Activated CD4-positive, alpha-beta T cell treated with anti-CD3 and anti-CD28 coated beads, Interleukin-2, amount 10 ng/mL, durations not matched to agents 24 days and 14 days (primary cell): Measurements from ENCODE around the gene ATG9A. TPM values are rescaled to one million over a fixed set of nuclear protein-coding genes. Genes with fewer than 3 reads are reported as not detected.

Source experiments
- DNase-seq: peaks from one replicate; pipeline ENCODE4 v3.0.0; 2022
- H3K27ac Mint-ChIP-seq: one replicate; pipeline ENCODE4 v1.8.0; 2022; ENCODE audit warnings: mild to moderate bottlenecking, mixed read lengths
- H3K27me3 Mint-ChIP-seq: one replicate; pipeline ENCODE4 v1.8.0; 2022; ENCODE audit warnings: mixed read lengths
- H3K36me3 Mint-ChIP-seq: one replicate; pipeline ENCODE4 v1.8.0; 2022; ENCODE audit warnings: low read depth, mild to moderate bottlenecking, mixed read lengths
- H3K4me1 Mint-ChIP-seq: one replicate; pipeline ENCODE4 v1.8.0; 2021; ENCODE audit warnings: mixed read lengths
- H3K4me3 Mint-ChIP-seq: one replicate; pipeline ENCODE4 v1.8.0; 2022; ENCODE audit warnings: mild to moderate bottlenecking, moderate library complexity, mixed read lengths
- H3K9me3 Mint-ChIP-seq: one replicate; pipeline ENCODE4 v1.8.0; 2021; ENCODE audit warnings: mixed read lengths
- intact Hi-C: fragments of 100-400 bp; cut with micrococcal nuclease; formaldehyde crosslinking; loops from one replicate; pipeline ENCODE4 v1.15.1; 2023
- total RNA-seq: library from RNA; stranded (reverse); gene quantifications from 2 replicates; pipeline ENCODE4 v1.2.3, GENCODE V29; 2022

ATG9A gene
- total RNA-seq, 1 donor from 2014 or later, result 67.2 TPM

DNA sequence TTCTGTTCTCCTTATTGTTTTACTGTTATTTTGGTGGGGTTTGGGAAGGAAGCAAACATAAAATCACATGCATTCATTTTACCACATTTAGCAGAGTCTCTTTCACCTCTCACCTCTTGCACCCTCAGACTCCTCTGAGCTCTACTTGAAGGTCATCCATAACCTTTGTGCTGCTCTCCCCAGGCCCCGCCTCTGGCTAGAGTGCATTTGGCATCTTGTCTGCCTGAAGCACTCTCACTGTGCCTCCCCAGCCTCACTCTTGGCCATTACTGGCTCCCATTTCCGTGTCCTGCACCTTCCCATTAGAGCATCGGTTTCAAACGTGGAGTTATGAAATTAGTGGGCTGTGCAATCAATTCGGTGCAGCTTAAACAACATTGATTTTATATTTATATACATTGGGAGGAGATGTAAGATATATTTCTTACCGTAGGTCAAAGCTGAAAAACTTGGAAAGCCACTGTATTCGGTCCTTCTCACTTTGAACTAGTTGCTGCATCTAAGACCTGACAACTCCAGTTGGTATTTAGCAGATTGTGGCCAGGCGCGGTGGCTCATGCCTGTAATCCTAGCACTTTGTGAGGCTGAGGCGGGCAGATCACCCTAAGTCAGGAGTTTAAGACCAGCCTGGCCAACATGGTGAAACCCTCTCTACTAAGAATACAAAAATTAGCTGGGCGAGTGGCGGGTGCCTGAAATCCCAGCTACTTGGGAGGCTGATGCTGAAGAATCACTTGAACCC, 29.8 kb downstream of the ATG9A start:
- DNase-seq, result peak; percentile 53
- peaks cover 5% of the 10 kb centered on the region for H3K27me3 Mint-ChIP-seq
- no peaks in the 10 kb centered on the region for H3K36me3 Mint-ChIP-seq
- H3K4me1 Mint-ChIP-seq, result peaks cover 5% of the 10 kb centered on the region
- no peak overlapping the region for H3K27ac Mint-ChIP-seq
- H3K4me3 Mint-ChIP-seq, result no peak overlapping the region
- no peaks in the 10 kb centered on the region for H3K9me3 Mint-ChIP-seq
- intact Hi-C loops, result no loop called here

DNA sequence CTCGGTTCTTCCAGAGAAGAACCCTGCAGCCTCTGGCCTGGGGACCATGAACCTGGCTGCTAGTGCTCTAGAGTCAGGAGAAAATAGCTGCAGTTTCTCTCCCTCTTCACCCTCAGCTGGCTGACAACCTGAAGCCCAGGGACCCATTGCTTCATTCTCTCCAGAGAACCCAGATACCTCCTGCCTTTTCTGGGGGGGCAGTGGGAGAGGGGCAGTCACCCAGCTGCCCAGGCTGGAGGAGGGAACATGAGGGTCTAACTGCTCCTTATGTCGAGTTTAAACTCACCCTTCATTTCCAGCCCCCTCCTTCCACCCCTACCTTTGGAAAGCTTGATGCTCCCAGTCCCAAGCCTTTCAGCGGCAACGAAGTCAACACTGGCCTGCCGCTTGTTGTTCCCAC, 30.5 kb downstream of the ATG9A start:
- H3K4me1 Mint-ChIP-seq, result peaks cover 5% of the 10 kb centered on the region
- no peaks in the 10 kb centered on the region for H3K9me3 Mint-ChIP-seq
- peaks cover 5% of the 10 kb centered on the region for H3K27me3 Mint-ChIP-seq
- DNase-seq, result peak; percentile 52
- intact Hi-C loops, result no loop called here
- H3K4me3 Mint-ChIP-seq, result no peak overlapping the region
- H3K27ac Mint-ChIP-seq, result no peak overlapping the region
- no peaks in the 10 kb centered on the region for H3K36me3 Mint-ChIP-seq

GRCh38 chr2:219197388-219197787, 32.0 kb downstream of the ATG9A start:
- peak; percentile 37 for DNase-seq
- H3K27me3 Mint-ChIP-seq, result peaks cover 5% of the 10 kb centered on the region
- no peaks in the 10 kb centered on the region for H3K36me3 Mint-ChIP-seq
- no peaks in the 10 kb centered on the region for H3K9me3 Mint-ChIP-seq
- H3K4me3 Mint-ChIP-seq, result no peak overlapping the region
- no peak overlapping the region for H3K27ac Mint-ChIP-seq
- H3K4me1 Mint-ChIP-seq, result peaks cover 5% of the 10 kb centered on the region
- intact Hi-C loops, result no loop called here

GRCh38 chr2:219186754-219187456, 42.5 kb downstream of the ATG9A start:
- no peak overlapping the region for H3K4me3 Mint-ChIP-seq
- no peaks in the 10 kb centered on the region for H3K9me3 Mint-ChIP-seq
- intact Hi-C loops, result no loop called here

DNA sequence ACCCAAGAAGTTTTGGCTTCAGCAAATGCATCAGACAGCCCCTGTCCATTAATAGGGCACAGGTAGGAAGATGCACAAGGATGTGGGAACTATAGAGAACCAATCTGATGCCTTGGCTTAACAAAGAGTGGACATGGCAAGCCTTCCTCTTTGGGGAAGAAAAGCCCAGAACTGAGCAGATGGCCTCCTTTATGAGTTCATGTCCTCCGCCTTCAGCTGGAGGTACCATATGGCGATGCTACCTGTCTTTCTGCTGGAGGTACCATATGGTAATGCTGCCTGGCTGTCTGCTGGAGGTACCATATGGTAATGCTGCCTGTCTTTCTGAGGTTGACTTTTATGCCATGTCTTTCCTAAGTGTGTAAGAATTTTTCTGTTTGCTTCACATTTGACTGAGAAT, 45.3 kb downstream of the ATG9A start:
- peak; percentile 52 for DNase-seq
- Mint-ChIP-seq H3K9me3 (no peaks in the 10 kb centered on the region), H3K4me1 (peaks cover 34% of the 10 kb centered on the region), H3K27me3 (no peaks in the 10 kb centered on the region), H3K36me3 (peaks cover 51% of the 10 kb centered on the region), H3K4me3 (no peak overlapping the region), H3K27ac (no peak overlapping the region)
- intact Hi-C loops, result no loop called here

More at GRCh38 chr2:219186754-219187456, 42.5 kb downstream of the ATG9A start:
- Mint-ChIP-seq H3K27ac (peak overlapping the region; percentile 66), H3K4me1 (peaks cover 9% of the 10 kb centered on the region), H3K36me3 (peaks cover 28% of the 10 kb centered on the region), H3K27me3 (no peaks in the 10 kb centered on the region)
- DNase-seq, result peak; percentile 55

DNA sequence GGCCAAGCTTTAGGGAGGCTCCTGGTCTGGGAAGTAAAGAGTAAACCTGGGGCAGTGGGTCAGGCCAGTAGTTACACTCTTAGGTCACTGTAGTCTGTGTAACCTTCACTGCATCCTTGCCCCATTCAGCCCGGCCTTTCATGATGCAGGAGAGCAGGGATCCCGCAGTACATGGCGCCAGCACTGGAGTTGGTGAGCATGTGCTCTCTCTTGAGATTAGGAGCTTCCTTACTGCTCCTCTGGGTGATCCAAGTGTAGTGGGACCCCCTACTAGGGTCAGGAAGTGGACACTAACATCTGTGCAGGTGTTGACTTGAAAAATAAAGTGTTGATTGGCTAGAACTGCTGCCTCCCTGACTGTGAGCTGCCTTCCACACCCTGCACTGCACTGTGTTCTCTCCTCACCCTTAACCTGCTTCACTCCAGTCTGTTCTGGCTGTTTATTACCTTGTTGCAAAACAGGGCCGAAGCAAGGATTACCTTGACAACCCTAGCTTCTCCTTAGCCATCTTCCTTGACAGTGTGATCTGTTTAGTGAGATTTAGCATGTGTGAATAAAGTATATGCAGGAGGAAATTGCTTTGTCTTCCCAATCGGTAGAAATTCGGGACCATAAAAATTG, 46.2 kb downstream of the ATG9A start:
- intact Hi-C loops, result no loop called here
- Mint-ChIP-seq H3K4me3 (no peak overlapping the region), H3K9me3 (no peaks in the 10 kb centered on the region), H3K27ac (peak overlapping the region; percentile 11), H3K36me3 (peaks cover 52% of the 10 kb centered on the region), H3K27me3 (no peaks in the 10 kb centered on the region), H3K4me1 (peaks cover 40% of the 10 kb centered on the region)
- peak; percentile 50 for DNase-seq

GRCh38 chr2:219182331-219183150, 46.9 kb downstream of the ATG9A start:
- DNase-seq, result peak; percentile 54
- Mint-ChIP-seq H3K36me3 (peaks cover 53% of the 10 kb centered on the region), H3K27ac (no peak overlapping the region), H3K4me1 (peaks cover 42% of the 10 kb centered on the region), H3K4me3 (no peak overlapping the region), H3K27me3 (no peaks in the 10 kb centered on the region), H3K9me3 (no peaks in the 10 kb centered on the region)
- intact Hi-C loops, result no loop called here

GRCh38 chr2:219181531-219181930, 47.9 kb downstream of the ATG9A start:
- no peaks in the 10 kb centered on the region for H3K9me3 Mint-ChIP-seq
- no peak for DNase-seq
- H3K36me3 Mint-ChIP-seq, result peaks cover 53% of the 10 kb centered on the region
- peak overlapping the region; percentile 66 for H3K27ac Mint-ChIP-seq
- H3K27me3 Mint-ChIP-seq, result no peaks in the 10 kb centered on the region
- H3K4me3 Mint-ChIP-seq, result peak overlapping the region; percentile 32
- intact Hi-C loops, result no loop called here
- peaks cover 43% of the 10 kb centered on the region for H3K4me1 Mint-ChIP-seq

GRCh38 chr2:219180961-219181360, 48.5 kb downstream of the ATG9A start:
- Mint-ChIP-seq H3K9me3 (no peaks in the 10 kb centered on the region), H3K4me1 (peaks cover 45% of the 10 kb centered on the region), H3K27me3 (no peaks in the 10 kb centered on the region), H3K36me3 (peaks cover 50% of the 10 kb centered on the region), H3K27ac (no peak overlapping the region), H3K4me3 (peak overlapping the region; percentile 32)
- peak; percentile 55 for DNase-seq
- intact Hi-C loops, result no loop called here

DNA sequence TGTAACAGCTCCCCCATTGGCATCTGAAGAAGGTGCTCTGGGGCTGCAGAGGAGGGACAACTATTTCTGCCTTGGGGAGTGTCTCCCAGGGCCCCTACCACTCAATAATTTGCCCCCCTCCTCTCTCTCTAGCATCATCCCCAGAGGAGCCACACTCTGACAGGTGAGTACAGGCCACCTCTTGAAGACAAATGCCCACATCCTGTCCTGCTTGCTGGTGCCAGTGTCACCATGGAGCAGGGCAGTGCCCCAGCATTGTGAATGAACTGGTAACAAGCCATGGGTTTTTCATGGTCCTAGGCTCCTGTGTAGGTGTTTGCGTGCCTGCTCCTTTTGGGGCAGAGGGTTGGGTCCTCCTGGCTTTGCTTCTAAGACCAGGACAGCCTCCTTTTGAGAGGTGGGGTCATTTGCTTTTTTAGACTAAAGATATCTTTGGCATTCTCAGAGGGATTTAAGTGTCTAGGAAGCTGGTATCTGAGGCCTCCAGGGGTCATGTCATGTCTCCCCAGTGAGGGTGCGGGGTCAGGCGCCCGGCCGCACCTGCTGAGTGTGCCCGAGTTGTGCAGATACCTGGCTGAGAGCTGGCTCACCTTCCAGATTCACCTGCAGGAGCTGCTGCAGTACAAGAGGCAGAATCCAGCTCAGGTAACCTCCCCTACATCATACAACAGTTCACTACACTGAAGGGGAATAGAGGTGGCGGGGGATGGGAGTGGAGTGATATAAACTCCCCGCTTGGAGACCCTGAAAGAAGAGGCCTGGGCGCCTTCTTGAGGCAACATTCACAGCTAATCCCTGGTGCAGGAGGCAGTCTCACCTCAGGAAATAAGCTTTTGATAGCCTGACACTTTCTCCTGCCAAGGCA, 49.6 kb downstream of the ATG9A start:
- intact Hi-C loops, result loop anchor here (2.0 to 5.0 kb wide), 2 partner anchors 469 to 963 kb away; partner anchors contain the start of genes ARPC2 and TTLL4
- H3K27me3 Mint-ChIP-seq, result no peaks in the 10 kb centered on the region
- peak overlapping the region; percentile 87 for H3K27ac Mint-ChIP-seq
- H3K4me3 Mint-ChIP-seq, result peak overlapping the region; percentile 94
- H3K9me3 Mint-ChIP-seq, result no peaks in the 10 kb centered on the region
- H3K36me3 Mint-ChIP-seq, result peaks cover 46% of the 10 kb centered on the region
- peak; percentile 55 for DNase-seq
- H3K4me1 Mint-ChIP-seq, result peaks cover 52% of the 10 kb centered on the region

DNA sequence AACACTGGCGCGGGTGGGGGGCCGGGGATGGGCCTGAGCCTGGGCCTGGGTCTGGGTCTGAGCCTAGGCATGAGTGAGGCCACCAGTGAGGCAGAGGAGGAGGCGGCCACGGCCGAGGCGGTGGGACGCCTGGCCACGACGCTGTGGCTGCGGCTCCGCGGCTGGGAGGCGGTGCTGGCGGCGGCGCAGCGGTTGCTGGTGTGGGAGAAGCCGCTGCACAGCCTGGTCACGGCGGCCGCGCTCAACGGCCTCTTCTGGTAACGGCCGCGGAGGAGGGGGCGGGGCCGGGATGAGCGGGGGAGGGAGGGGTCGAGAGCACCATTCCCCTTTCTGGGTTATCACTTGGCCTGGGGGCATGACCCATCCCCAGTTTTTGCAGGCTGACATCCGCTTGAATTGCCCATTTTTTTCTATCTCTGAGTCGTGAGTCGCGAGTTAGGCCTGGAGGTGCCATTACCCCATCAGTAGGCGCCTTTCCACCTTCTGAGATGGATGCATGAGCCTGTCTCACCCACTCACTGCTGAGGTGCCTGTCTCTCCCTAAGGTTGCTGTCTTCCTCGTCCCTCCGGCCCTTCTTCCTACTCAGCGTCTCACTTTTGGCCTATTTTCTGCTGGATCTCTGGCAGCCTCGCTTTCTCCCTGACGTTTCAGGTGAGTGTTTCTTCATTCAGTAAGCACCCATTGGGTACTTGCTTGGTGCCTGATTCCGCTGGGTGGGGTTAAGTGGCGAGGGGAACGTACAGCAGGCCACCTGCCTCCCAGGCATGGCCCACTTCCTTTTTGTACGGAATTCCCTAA, 50.9 kb downstream of the ATG9A start:
- Mint-ChIP-seq H3K4me3 (peak overlapping the region; percentile 94), H3K36me3 (peaks cover 52% of the 10 kb centered on the region), H3K4me1 (peaks cover 62% of the 10 kb centered on the region), H3K27ac (peak overlapping the region; percentile 87), H3K27me3 (no peaks in the 10 kb centered on the region), H3K9me3 (no peaks in the 10 kb centered on the region)
- peak; percentile 84 for DNase-seq
- intact Hi-C loops, result loop anchor here (1.0 to 5.0 kb wide), 3 partner anchors 365 to 961 kb away; partner anchors contain the start of genes ARPC2, CHPF and TTLL4
